ENCODE measurements around the gene COG5.

The COG5 gene

GRCh38 chr7:107220356-107220755 is 343.4 kb downstream of the COG5 start:
- no peak for TF ChIP-seq POLR2AphosphoS5 (IDR thresholded peaks at IDR 0.05; ENCODE audit: low read depth, low read length)
- no peak for TF ChIP-seq FOXP2 (optimal IDR thresholded peaks at IDR 0.05; ENCODE audit: borderline replicate concordance, extremely low read depth, extremely low read length, insufficient read depth)
- no peak for TF ChIP-seq REST (IDR thresholded peaks at IDR 0.05; ENCODE audit: insufficient read depth in 1 of 2, low read depth in 2 of 2, low read length in 2 of 2)
- no peak for TF ChIP-seq SIN3A (IDR thresholded peaks at IDR 0.05; ENCODE audit: borderline replicate concordance, insufficient read depth, low read length)
- no peak for TF ChIP-seq TAF1 (IDR thresholded peaks at IDR 0.05; ENCODE audit: borderline replicate concordance, insufficient read depth, low read length)

- no peak for TF ChIP-seq TAF1 (IDR thresholded peaks at IDR 0.05; ENCODE audit: borderline replicate concordance, insufficient read depth, low read length)
- TF ChIP-seq REST (IDR thresholded peaks at IDR 0.05; ENCODE audit: insufficient read depth in 1 of 2, low read depth in 2 of 2, low read length in 2 of 2) = no peak
Observed at GRCh38 chr7:107219563-107220244, 344.0 kb downstream of the COG5 start.

GRCh38 chr7:107213945-107214344 is 349.8 kb downstream of the COG5 start:
- no peak for TF ChIP-seq TAF1 (IDR thresholded peaks at IDR 0.05; ENCODE audit: borderline replicate concordance, insufficient read depth, low read length)
- no peak for TF ChIP-seq FOXP2 (optimal IDR thresholded peaks at IDR 0.05; ENCODE audit: borderline replicate concordance, extremely low read depth, extremely low read length, insufficient read depth)
- no peak for TF ChIP-seq SIN3A (IDR thresholded peaks at IDR 0.05; ENCODE audit: borderline replicate concordance, insufficient read depth, low read length)
- TF ChIP-seq REST (IDR thresholded peaks at IDR 0.05; ENCODE audit: insufficient read depth in 1 of 2, low read depth in 2 of 2, low read length in 2 of 2) = no peak
- no peak for TF ChIP-seq POLR2AphosphoS5 (IDR thresholded peaks at IDR 0.05; ENCODE audit: low read depth, low read length)

GRCh38 chr7:107213193-107213788 is 350.4 kb downstream of the COG5 start:
- no peak for TF ChIP-seq FOXP2 (optimal IDR thresholded peaks at IDR 0.05; ENCODE audit: borderline replicate concordance, extremely low read depth, extremely low read length, insufficient read depth)

- TF ChIP-seq SIN3A (IDR thresholded peaks at IDR 0.05; ENCODE audit: borderline replicate concordance, insufficient read depth, low read length) (no peak), POLR2AphosphoS5 (IDR thresholded peaks at IDR 0.05; ENCODE audit: low read depth, low read length) (no peak), TAF1 (IDR thresholded peaks at IDR 0.05; ENCODE audit: borderline replicate concordance, insufficient read depth, low read length) (no peak), FOXP2 (optimal IDR thresholded peaks at IDR 0.05; ENCODE audit: borderline replicate concordance, extremely low read depth, extremely low read length, insufficient read depth) (no peak), REST (IDR thresholded peaks at IDR 0.05; ENCODE audit: insufficient read depth in 1 of 2, low read depth in 2 of 2, low read length in 2 of 2) (no peak)
Observed at GRCh38 chr7:107212725-107213124, 351.0 kb downstream of the COG5 start.

Data from PFSK-1 (cell line).